ENCODE results near the gene SOCS7. TPM values are rescaled to one million over a fixed set of nuclear protein-coding genes. Genes with fewer than 3 reads are reported as not detected.
A peak's percentile ranks its signal among the peaks of the same experiment; 100 is the strongest.

SOCS7 gene
- total and polyA plus RNA-seq, 4 donors, result 0.74 to 11.0 (median 2.9) TPM

GRCh38 chr17:38339891-38340290, 11.8 kb upstream of the SOCS7 start:
- no peak for DNase-seq (ENCODE audit: low spot score)
- no peaks in the 10 kb centered on the region for H3K36me3 ChIP-seq (ENCODE audit: control insufficient read depth in 4 of 4, insufficient read depth in 3 of 4, low read depth in 1 of 4, low read length in 3 of 4)
- H3K9ac ChIP-seq (ENCODE audit: low read depth in 1 of 2, low read length in 2 of 2), result no peak overlapping the region
- no peaks in the 10 kb centered on the region for H3K27me3 ChIP-seq (ENCODE audit: control insufficient read depth in 4 of 4, insufficient read depth in 4 of 4, low read length in 3 of 4)
- peaks cover 0 to 6% (median 3%) of the 10 kb centered on the region in 4 donors for H3K4me1 ChIP-seq (ENCODE audit: control insufficient read depth in 4 of 4, insufficient read depth in 4 of 4, low read length in 3 of 4)
- TF ChIP-seq MAX (IDR thresholded peaks at IDR 0.05), result no peak
- TF ChIP-seq REST (IDR thresholded peaks at IDR 0.05), result no peak
- TF ChIP-seq GABPA (IDR thresholded peaks at IDR 0.05 in 1 of 2, conservative IDR thresholded peaks at IDR 0.05 in 1 of 2), result no peak
- TF ChIP-seq CTCF (IDR thresholded peaks at IDR 0.05; ENCODE audit: low read depth, low read length, missing input control), result no peak
- no peak for TF ChIP-seq NR2F2 (IDR thresholded peaks at IDR 0.05)
- TF ChIP-seq FOXA2 (IDR thresholded peaks at IDR 0.05), result no peak
- no peak for TF ChIP-seq ATF3 (IDR thresholded peaks at IDR 0.05)
- no peak for TF ChIP-seq HNF4G (IDR thresholded peaks at IDR 0.05)
- TF ChIP-seq YY1 (IDR thresholded peaks at IDR 0.05), result no peak
- TF ChIP-seq TAF1 (conservative IDR thresholded peaks at IDR 0.05), result no peak
- no peak for TF ChIP-seq JUND (IDR thresholded peaks at IDR 0.05)
- H3K4me3 ChIP-seq (ENCODE audit: low read depth in 1 of 3, low read length in 3 of 3), result no peak overlapping the region
- no peak overlapping the region for H3K27ac ChIP-seq (ENCODE audit: low read depth in 1 of 2, low read length in 2 of 2)
- no peaks in the 10 kb centered on the region for H3K9me3 ChIP-seq (ENCODE audit: control insufficient read depth in 4 of 4, low read length in 3 of 4)

GRCh38 chr17:38341035-38341721, 10.5 kb upstream of the SOCS7 start:
- H3K27me3 ChIP-seq (ENCODE audit: control insufficient read depth in 4 of 4, insufficient read depth in 4 of 4, low read length in 3 of 4), result no peaks in the 10 kb centered on the region
- H3K9me3 ChIP-seq (ENCODE audit: control insufficient read depth in 4 of 4, low read length in 3 of 4), result no peaks in the 10 kb centered on the region
- H3K4me1 ChIP-seq (ENCODE audit: control insufficient read depth in 4 of 4, insufficient read depth in 4 of 4, low read length in 3 of 4), result peaks cover 0 to 6% (median 3%) of the 10 kb centered on the region in 4 donors
- no peaks in the 10 kb centered on the region for H3K36me3 ChIP-seq (ENCODE audit: control insufficient read depth in 4 of 4, insufficient read depth in 3 of 4, low read depth in 1 of 4, low read length in 3 of 4)
- no peak overlapping the region for H3K27ac ChIP-seq (ENCODE audit: low read depth in 1 of 2, low read length in 2 of 2)
- DNase-seq (ENCODE audit: low spot score), result no peak
- TF ChIP-seq CTCF (IDR thresholded peaks at IDR 0.05; ENCODE audit: low read depth, low read length, missing input control) (peak; percentile 11), TAF1 (conservative IDR thresholded peaks at IDR 0.05) (no peak), ATF3 (IDR thresholded peaks at IDR 0.05) (no peak), FOXA1 (IDR thresholded peaks at IDR 0.05) (no peak), EGR1 (IDR thresholded peaks at IDR 0.05; ENCODE audit: low read depth in 2 of 2) (no peak)
- no peak overlapping the region for H3K4me3 ChIP-seq (ENCODE audit: low read depth in 1 of 3, low read length in 3 of 3)
- WGBS, result 61% methylated on average over 5 of the region's 5 CpGs
- H3K9ac ChIP-seq (ENCODE audit: low read depth in 1 of 2, low read length in 2 of 2), result no peak overlapping the region
